Measurements from ENCODE around the gene GET4. TPM values are rescaled to one million over a fixed set of nuclear protein-coding genes. Genes with fewer than 3 reads are reported as not detected.

Gene GET4
- total and polyA plus RNA-seq, 10 of the 15 experiments (the other 5 are each of a cell fraction or from before 2014, with no cell fraction given), result 0.66 to 73.8 (median 34.0) TPM

- in situ Hi-C loops (cut with MboI), result no loop called here
- H3K36me3 ChIP-seq (ENCODE audit: control insufficient read depth in 2 of 2, insufficient read depth in 2 of 2, low read length in 1 of 2), result peaks cover 0 to 13% of the 10 kb centered on the region in 2 experiments; a peak in 2 of 4 replicates
- FAIRE-seq (no peak), ATAC-seq (no peak), DNase-seq (ENCODE audit: low read depth, low spot score) (no peak)
- RAD21 ChIA-PET (ENCODE audit: unreplicated experiment), result no interaction called here
- no peaks in the 10 kb centered on the region for H3K27me3 ChIP-seq (replicated peaks in 1 of 2; ENCODE audit: control insufficient read depth in 2 of 2, insufficient read depth in 2 of 2, low read length in 1 of 2)
- no peak overlapping the region for H2AFZ ChIP-seq (ENCODE audit: control insufficient read depth, low read depth, low read length)
- no peaks in the 10 kb centered on the region for H3K9me3 ChIP-seq (replicated peaks; ENCODE audit: control insufficient read depth, insufficient read depth, low read length)
- SMC1A ChIA-PET (ENCODE audit: uncharacterized antibody, unreplicated experiment), result no interaction called here
- H3K79me2 ChIP-seq (ENCODE audit: control insufficient read depth, insufficient read depth, low read length), result no peaks in the 10 kb centered on the region; the same call in none of the 2 replicates
- H3K27ac ChIP-seq (ENCODE audit: control insufficient read depth, insufficient read depth), result no peak overlapping the region
- H3K9ac ChIP-seq (ENCODE audit: control insufficient read depth, insufficient read depth, low read length), result no peak overlapping the region
- no peaks in the 10 kb centered on the region for H4K20me1 ChIP-seq (ENCODE audit: control insufficient read depth, insufficient read depth)
- H3K4me3 ChIP-seq, result no peak overlapping the region
- BruUV-seq (replicated peaks), result no TSS peak
- CTCF ChIA-PET, result no interaction called here
- no peak for TF ChIP-seq RB1 (IDR thresholded peaks at IDR 0.05; ENCODE audit: borderline replicate concordance)
- no peak for TF ChIP-seq MTA3 (IDR thresholded peaks at IDR 0.05; ENCODE audit: borderline replicate concordance, low read length)
- TF ChIP-seq ZNF384 (IDR thresholded peaks at IDR 0.05; ENCODE audit: borderline replicate concordance, low read depth, low read length), result no peak
- no peak for TF ChIP-seq RELB (IDR thresholded peaks at IDR 0.05; ENCODE audit: low read depth)
- no peak for TF ChIP-seq ZBTB33 (IDR thresholded peaks at IDR 0.05)
- TF ChIP-seq KDM1A (IDR thresholded peaks at IDR 0.05; ENCODE audit: borderline replicate concordance), result no peak
- no peak for TF ChIP-seq RBBP5 (conservative IDR thresholded peaks at IDR 0.05)
- no peak for TF ChIP-seq NFXL1 (IDR thresholded peaks at IDR 0.05; ENCODE audit: borderline replicate concordance)
- TF ChIP-seq FOXK2 (IDR thresholded peaks at IDR 0.05), result no peak
- no peak overlapping the region for H3K4me2 ChIP-seq (ENCODE audit: control insufficient read depth, insufficient read depth)
- intact Hi-C loops (cut with micrococcal nuclease; ENCODE audit: unreplicated experiment), result loop anchor here (10.0 kb wide), 1 partner anchor 160 kb away; no protein-coding TSS in a partner anchor
- WGBS (ENCODE audit: insufficient coverage, insufficient replicate concordance, low lambda C conversion rate, missing lambda C conversion rate), result 89% methylated on average over 20 of the region's 20 CpGs
- peaks cover 6% of the 10 kb centered on the region for H3K4me1 ChIP-seq (ENCODE audit: control insufficient read depth, insufficient read depth, low read length)
- POLR2A ChIA-PET, result no interaction called here
Measured at GRCh38 chr7:904847-905246, 28.5 kb downstream of the GET4 start.
